Measurements from ENCODE around the gene TBC1D2B. TPM values are rescaled to one million over a fixed set of nuclear protein-coding genes. Genes with fewer than 3 reads are reported as not detected.

Gene TBC1D2B
- total and polyA plus RNA-seq, 2 donors (not counting 3 experiments of a cell fraction or from before 2014, with no cell fraction given): 30.8 to 46.1 TPM

- ChIA-PET CTCF (interaction anchor here (1.0 to 3.1 kb wide), 5 partner anchors 8 to 89 kb away, joined by 3 to 18 read pairs (median 4); no protein-coding TSS in a partner anchor), POLR2A (no interaction called here)
- no TSS peak for BruUV-seq (replicated peaks)
- Histone ChIP-seq H3K4me3 (replicated peaks in 1 of 3; ENCODE audit: insufficient read depth in 1 of 3, low read depth in 1 of 3, low read length in 3 of 3) (no peak overlapping the region), H2AFZ (ENCODE audit: low read depth, low read length) (no peak overlapping the region), H3K9me3 (replicated peaks; ENCODE audit: control insufficient read depth, insufficient read depth, low read length) (no peaks in the 10 kb centered on the region), H3K4me2 (ENCODE audit: insufficient read depth, low read length) (no peak overlapping the region), H4K20me1 (replicated peaks; ENCODE audit: control insufficient read depth, extremely low read depth, insufficient read depth, low read length) (no peaks in the 10 kb centered on the region), H3K9ac (replicated peaks; ENCODE audit: extremely low read depth, insufficient read depth, low read length) (no peak overlapping the region), H3K27ac (ENCODE audit: insufficient read depth, low read depth, low read length) (no peak overlapping the region), H3K36me3 (ENCODE audit: control insufficient read depth in 2 of 2, extremely low read depth in 1 of 2, insufficient read depth in 2 of 2, low read length in 2 of 2) (peaks cover 9 to 24% of the 10 kb centered on the region in 2 experiments), H3K4me1 (ENCODE audit: control insufficient read depth, extremely low read depth, insufficient read depth, low read length) (no peaks in the 10 kb centered on the region), H3K27me3 (ENCODE audit: control insufficient read depth in 2 of 2, insufficient read depth in 2 of 2, low read length in 2 of 2) (no peaks in the 10 kb centered on the region), H3K79me2 (ENCODE audit: control insufficient read depth, insufficient read depth, low read length) (no peaks in the 10 kb centered on the region), H3K9me1 (replicated peaks; ENCODE audit: control insufficient read depth, extremely low read depth, insufficient read depth, low read length) (no peaks in the 10 kb centered on the region)
- FAIRE-seq (no peak), DNase-seq (ENCODE audit: low read depth, low spot score) (no peak)
- TF ChIP-seq, protein P1, sequence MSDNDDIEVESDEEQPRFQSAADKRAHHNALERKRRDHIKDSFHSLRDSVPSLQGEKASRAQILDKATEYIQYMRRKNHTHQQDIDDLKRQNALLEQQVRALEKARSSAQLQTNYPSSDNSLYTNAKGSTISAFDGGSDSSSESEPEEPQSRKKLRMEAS (IDR thresholded peaks at IDR 0.05; ENCODE audit: insufficient read depth, insufficient read length): no peak
- dilution Hi-C loops (cut with MboI; ENCODE audit: extremely low pct_ligation_motif_present, low sequenced_read_pairs) (no loop called here), intact Hi-C loops (cut with micrococcal nuclease) (no loop called here)
Observed at GRCh38 chr15:78018946-78019644, 58.4 kb downstream of the TBC1D2B start.

- no peak for FAIRE-seq
- no peak for DNase-seq (ENCODE audit: low read depth, low spot score)
- H3K36me3 ChIP-seq (ENCODE audit: control insufficient read depth in 2 of 2, extremely low read depth in 1 of 2, insufficient read depth in 2 of 2, low read length in 2 of 2): peaks cover 8 to 27% of the 10 kb centered on the region in 2 experiments
Observed at GRCh38 chr15:78018445-78018844, 59.1 kb downstream of the TBC1D2B start.

More at GRCh38 chr15:78018445-78018844, 59.1 kb downstream of the TBC1D2B start:
- no TSS peak for BruUV-seq (replicated peaks)
- ChIA-PET POLR2A (no interaction called here), CTCF (interaction anchor here (1.0 to 3.1 kb wide), 5 partner anchors 8 to 90 kb away, joined by 3 to 18 read pairs (median 4); no protein-coding TSS in a partner anchor)
- intact Hi-C loops (cut with micrococcal nuclease): no loop called here
- Histone ChIP-seq H3K4me3 (replicated peaks in 1 of 3; ENCODE audit: insufficient read depth in 1 of 3, low read depth in 1 of 3, low read length in 3 of 3) (no peak overlapping the region), H3K79me2 (ENCODE audit: control insufficient read depth, insufficient read depth, low read length) (no peaks in the 10 kb centered on the region), H2AFZ (ENCODE audit: low read depth, low read length) (no peak overlapping the region), H4K20me1 (replicated peaks; ENCODE audit: control insufficient read depth, extremely low read depth, insufficient read depth, low read length) (no peaks in the 10 kb centered on the region), H3K9me3 (replicated peaks; ENCODE audit: control insufficient read depth, insufficient read depth, low read length) (no peaks in the 10 kb centered on the region), H3K4me2 (ENCODE audit: insufficient read depth, low read length) (no peak overlapping the region), H3K4me1 (ENCODE audit: control insufficient read depth, extremely low read depth, insufficient read depth, low read length) (no peaks in the 10 kb centered on the region), H3K27me3 (ENCODE audit: control insufficient read depth in 2 of 2, insufficient read depth in 2 of 2, low read length in 2 of 2) (no peaks in the 10 kb centered on the region), H3K9me1 (replicated peaks; ENCODE audit: control insufficient read depth, extremely low read depth, insufficient read depth, low read length) (no peaks in the 10 kb centered on the region), H3K27ac (ENCODE audit: insufficient read depth, low read depth, low read length) (no peak overlapping the region), H3K9ac (replicated peaks; ENCODE audit: extremely low read depth, insufficient read depth, low read length) (no peak overlapping the region)
- TF ChIP-seq EZH2 (IDR thresholded peaks at IDR 0.05; ENCODE audit: borderline replicate concordance, low read depth, low read length, severe bottlenecking): no peak
- no peak for TF ChIP-seq CTCF (IDR thresholded peaks at IDR 0.05; ENCODE audit: extremely low read depth in 1 of 2, insufficient read depth in 1 of 2, low read depth in 1 of 2, low read length in 2 of 2)
- no peak for TF ChIP-seq MYC (IDR thresholded peaks at IDR 0.05; ENCODE audit: low read depth, low read length)
- no peak for TF ChIP-seq POLR2AphosphoS5 (IDR thresholded peaks at IDR 0.05; ENCODE audit: insufficient read depth, low read depth, low read length)
- TF ChIP-seq FOS (IDR thresholded peaks at IDR 0.05; ENCODE audit: borderline replicate concordance, insufficient read depth, low read length): no peak
- TF ChIP-seq, protein P1 (IDR thresholded peaks at IDR 0.05; ENCODE audit: insufficient read depth, insufficient read length): no peak
- TF ChIP-seq GATA2 (IDR thresholded peaks at IDR 0.05; ENCODE audit: insufficient read depth, insufficient read length, low read depth, low read length): no peak
- no peak for TF ChIP-seq JUN (IDR thresholded peaks at IDR 0.05; ENCODE audit: borderline replicate concordance, insufficient read depth, insufficient read length, low read depth)
- TF ChIP-seq POLR2A (IDR thresholded peaks at IDR 0.05; ENCODE audit: low read depth, low read length): no peak
- dilution Hi-C loops (cut with MboI; ENCODE audit: extremely low pct_ligation_motif_present, low sequenced_read_pairs): no loop called here

Data from endothelial cell of umbilical vein (primary cell).